Liver (tissue), 9 donors: Measurements from ENCODE around the gene RASAL1. TPM values are rescaled to one million over a fixed set of nuclear protein-coding genes. Genes with fewer than 3 reads are reported as not detected.
A peak's percentile ranks its signal among the peaks of the same experiment; 100 is the strongest.

Experiments used
- DNase-seq: peaks from one replicate; pipeline ENCODE4 v3.0.0-alpha.2; 2017; ENCODE audit warnings: low spot score
- H3K27ac ChIP-seq, 2 donors: one replicate each; pipeline ENCODE4 v1.7.0; 2013; ENCODE audit warnings: inconsistent platforms in 2 of 2, low read length in 2 of 2, control low read depth in 1 of 2, low read depth in 1 of 2, mild to moderate bottlenecking in 1 of 2
- H3K27me3 ChIP-seq, 4 donors: one replicate each; pipeline versions ENCODE4 v1.6.1 to v1.7.0; 2013; ENCODE audit warnings: low read length in 3 of 4, inconsistent platforms in 1 of 4, mild to moderate bottlenecking in 1 of 4, moderate library complexity in 1 of 4; ENCODE audit not compliant: control insufficient read depth in 4 of 4, insufficient read depth in 4 of 4
- H3K36me3 ChIP-seq, 4 donors: one replicate each; pipeline versions ENCODE4 v1.6.1 to v1.7.0; 2013; ENCODE audit warnings: low read length in 3 of 4, mild to moderate bottlenecking in 3 of 4, low read depth in 1 of 4, moderate library complexity in 1 of 4; ENCODE audit not compliant: control insufficient read depth in 4 of 4, insufficient read depth in 3 of 4
- H3K4me1 ChIP-seq, 4 donors: one replicate each; pipeline versions ENCODE4 v1.6.1 to v1.7.0; 2013; ENCODE audit warnings: low read length in 3 of 4, mild to moderate bottlenecking in 3 of 4, moderate library complexity in 1 of 4; ENCODE audit not compliant: control insufficient read depth in 4 of 4, insufficient read depth in 4 of 4
- H3K4me3 ChIP-seq, 3 donors: one replicate each; pipeline versions ENCODE4 v1.6.1 to v1.7.0; 2013; ENCODE audit warnings: low read length in 3 of 3, control low read depth in 1 of 3, low read depth in 1 of 3, mild to moderate bottlenecking in 1 of 3
- H3K9ac ChIP-seq, 2 donors: one replicate each; pipeline ENCODE4 v1.7.0; 2013; ENCODE audit warnings: low read length in 2 of 2, mild to moderate bottlenecking in 2 of 2, moderate library complexity in 2 of 2, control low read depth in 1 of 2, low read depth in 1 of 2
- H3K9me3 ChIP-seq, 4 donors: one replicate each; pipeline versions ENCODE4 v1.6.1 to v1.7.0; 2013; ENCODE audit warnings: low read length in 3 of 4; ENCODE audit not compliant: control insufficient read depth in 4 of 4
- ATF3 ChIP-seq: IDR thresholded peaks from 2 replicates; pipeline ENCODE4 v1.6.1; 2016; ENCODE audit warnings: antibody characterized with exemption
- CTCF ChIP-seq: fragments of 150-350 bp; IDR thresholded peaks from 2 replicates; pipeline ENCODE4 v1.5.1; 2017; ENCODE audit warnings: improper control_type of control experiment, low read depth, low read length; ENCODE audit not compliant: missing input control
- EGR1 ChIP-seq, 2 donors: IDR thresholded peaks; 2 replicates each; pipeline ENCODE4 v1.6.1; 2016 to 2018; ENCODE audit warnings: antibody characterized with exemption in 2 of 2, low read depth in 2 of 2
- FOXA1 ChIP-seq: IDR thresholded peaks from 2 replicates; pipeline ENCODE4 v1.6.1; 2016; ENCODE audit warnings: antibody characterized with exemption
- FOXA2 ChIP-seq: IDR thresholded peaks from 2 replicates; pipeline ENCODE4 v1.6.1; 2016; ENCODE audit warnings: antibody characterized with exemption
- GABPA ChIP-seq, 2 donors: IDR thresholded peaks in 1 of 2; conservative IDR thresholded peaks in 1 of 2; 2 replicates each; pipeline ENCODE4 v1.6.1; 2016; ENCODE audit warnings: antibody characterized with exemption in 2 of 2, mild to moderate bottlenecking in 1 of 2, moderate library complexity in 1 of 2
- HNF4A ChIP-seq, 2 donors: conservative IDR thresholded peaks; 2 replicates each; pipeline ENCODE4 v1.6.1; 2016; ENCODE audit warnings: antibody characterized with exemption in 2 of 2, mild to moderate bottlenecking in 2 of 2
- HNF4G ChIP-seq: IDR thresholded peaks from 2 replicates; pipeline ENCODE4 v1.6.1; 2016; ENCODE audit warnings: antibody characterized with exemption
- JUND ChIP-seq, 2 donors: IDR thresholded peaks; 2 replicates each; pipeline ENCODE4 v1.6.1; 2016; ENCODE audit warnings: antibody characterized with exemption in 2 of 2
- MAX ChIP-seq: IDR thresholded peaks from 2 replicates; pipeline ENCODE4 v1.6.1; 2016; ENCODE audit warnings: antibody characterized with exemption
- NR2F2 ChIP-seq: IDR thresholded peaks from 2 replicates; pipeline ENCODE4 v1.6.1; 2016; ENCODE audit warnings: antibody characterized with exemption
- RAD21 ChIP-seq, 2 donors: IDR thresholded peaks; 2 replicates each; pipeline ENCODE4 v1.6.1; 2016; ENCODE audit warnings: antibody characterized with exemption in 2 of 2, mild to moderate bottlenecking in 2 of 2
- REST ChIP-seq: IDR thresholded peaks from 2 replicates; pipeline ENCODE4 v1.6.1; 2016; ENCODE audit warnings: antibody characterized with exemption, mild to moderate bottlenecking
- RXRA ChIP-seq, 2 donors: IDR thresholded peaks; 2 replicates each; pipeline ENCODE4 v1.6.1; 2017 to 2018; ENCODE audit warnings: antibody characterized with exemption in 2 of 2, mild to moderate bottlenecking in 1 of 2
- SP1 ChIP-seq: IDR thresholded peaks from 2 replicates; pipeline ENCODE4 v1.6.1; 2018; ENCODE audit warnings: antibody characterized with exemption, mild to moderate bottlenecking
- TAF1 ChIP-seq: conservative IDR thresholded peaks from 2 replicates; pipeline ENCODE4 v1.6.1; 2016; ENCODE audit warnings: antibody characterized with exemption, mild to moderate bottlenecking
- YY1 ChIP-seq: IDR thresholded peaks from 2 replicates; pipeline ENCODE4 v1.6.1; 2016; ENCODE audit warnings: antibody characterized with exemption, mild to moderate bottlenecking
- ZBTB33 ChIP-seq: IDR thresholded peaks from 2 replicates; pipeline ENCODE4 v1.6.1; 2016; ENCODE audit warnings: antibody characterized with exemption
- WGBS: extraction: QIAGEN DNeasy Blood & Tissue Kit; methylation state at CpG from one replicate; pipeline ENCODE4 v1.1.7; 2013; 5-methylcytosine and 5-hydroxymethylcytosine counted together
- polyA plus RNA-seq, 2 donors: library from polyadenylated mRNA; stranded (reverse) in 1 of 2; unstranded in 1 of 2; fragments of 200-250 nt in 1 of 2; fragments of >200 nt in 1 of 2; fragmentation: Nextera tagmentation in 1 of 2; extraction: Ambion mirVana in 1 of 2; gene quantifications; one replicate each; pipeline versions ENCODE4 v1.2.1 to v1.2.3, GENCODE V29; 2013 to 2015
- total RNA-seq, 2 donors: library from RNA; depleted of rRNA; stranded (reverse); fragments of >200 nt; gene quantifications; one replicate each; pipeline ENCODE4 v1.2.3, GENCODE V29; 2014
- donor health status: healthy.
- donor health status: healthy.
- donor health status: healthy.
- donor health status: healthy.
- donor health status: healthy.

Gene RASAL1
- total and polyA plus RNA-seq, 4 donors, result 0.20 to 0.33 (median 0.26) TPM

GRCh38 chr12:113062502-113063395, 72.8 kb downstream of the RASAL1 start:
- H3K4me3 ChIP-seq, result no peak overlapping the region
- no peak for DNase-seq
- TF ChIP-seq NR2F2, result peak; percentile 18
- no peak for TF ChIP-seq CTCF
- TF ChIP-seq FOXA1, result peak; percentile 21
- TF ChIP-seq HNF4G, result no peak
- TF ChIP-seq HNF4A (conservative IDR thresholded peaks at IDR 0.05), result peak; percentile 60 to 79
- peak; percentile 82 for TF ChIP-seq SP1
- TF ChIP-seq ATF3, result no peak
- TF ChIP-seq RAD21 (IDR thresholded peaks at IDR 0.05), result no peak
- TF ChIP-seq TAF1, result no peak
- TF ChIP-seq EGR1 (IDR thresholded peaks at IDR 0.05; ENCODE audit: low read depth in 2 of 2), result peak in 1 of 2 donors; percentile 37
- no peak for TF ChIP-seq REST
- TF ChIP-seq GABPA (IDR thresholded peaks at IDR 0.05 in 1 of 2, conservative IDR thresholded peaks at IDR 0.05 in 1 of 2), result no peak
- no peak for TF ChIP-seq FOXA2
- TF ChIP-seq ZBTB33, result peak; percentile 73
- peak; percentile 98 for TF ChIP-seq RXRA (IDR thresholded peaks at IDR 0.05)
- TF ChIP-seq MAX, result peak; percentile 83
- peak; percentile 29 for TF ChIP-seq YY1
- TF ChIP-seq JUND (IDR thresholded peaks at IDR 0.05), result peak in 1 of 2 donors; percentile 32
- no peaks in the 10 kb centered on the region for H3K9me3 ChIP-seq
- H3K9ac ChIP-seq, result peak overlapping the region in 1 of 2 donors; percentile 67
- no peaks in the 10 kb centered on the region for H3K27me3 ChIP-seq
- peak overlapping the region; percentile 74 to 81 for H3K27ac ChIP-seq
- WGBS, result 42% methylated on average over 23 of the region's 23 CpGs
- H3K4me1 ChIP-seq, result peaks cover 11 to 42% (median 30%) of the 10 kb centered on the region in 4 donors
- no peaks in the 10 kb centered on the region for H3K36me3 ChIP-seq
